DMS79 (cell line): ENCODE data around the gene GPER1.

ENCODE experiments used
- DNase-seq: peaks from one replicate; lab custom pipeline; 2025; lab: John Stamatoyannopoulos, UW

The GPER1 gene

GRCh38 chr7:1090236-1090635, 2.3 kb downstream of the GPER1 start:
- no peak for DNase-seq

GRCh38 chr7:1090686-1091643, 3.1 kb downstream of the GPER1 start:
- DNase-seq: no peak

GRCh38 chr7:1091644-1092027, 3.7 kb downstream of the GPER1 start:
- DNase-seq: no peak

GRCh38 chr7:1092161-1092632, 4.3 kb downstream of the GPER1 start:
- DNase-seq: no peak

GRCh38 chr7:1092806-1093501, 5.0 kb downstream of the GPER1 start:
- no peak for DNase-seq

- DNase-seq: no peak
Observed at GRCh38 chr7:1093502-1093843, 5.6 kb downstream of the GPER1 start.

- DNase-seq: peak; percentile 6
Observed at GRCh38 chr7:1093916-1094508, 6.1 kb downstream of the GPER1 start.

- DNase-seq: no peak
Observed at GRCh38 chr7:1094870-1095269, 7.0 kb downstream of the GPER1 start.

GRCh38 chr7:1095621-1096155, 7.8 kb downstream of the GPER1 start:
- no peak for DNase-seq

GRCh38 chr7:1096156-1097119, 8.5 kb downstream of the GPER1 start:
- DNase-seq: peak; percentile 24

GRCh38 chr7:1097120-1097504, 9.2 kb downstream of the GPER1 start:
- DNase-seq: no peak

GRCh38 chr7:1098243-1099153, 10.6 kb downstream of the GPER1 start:
- DNase-seq: no peak

- no peak for DNase-seq
Observed at GRCh38 chr7:1099154-1099542, 11.2 kb downstream of the GPER1 start.

GRCh38 chr7:1099637-1100036, 11.7 kb downstream of the GPER1 start:
- no peak for DNase-seq

GRCh38 chr7:1100386-1100785, 12.5 kb downstream of the GPER1 start:
- DNase-seq: no peak

GRCh38 chr7:1100834-1101562, 13.1 kb downstream of the GPER1 start:
- DNase-seq: no peak

GRCh38 chr7:1101563-1102431, 13.9 kb downstream of the GPER1 start:
- DNase-seq: no peak

- no peak for DNase-seq
Observed at GRCh38 chr7:1103009-1103788, 15.3 kb downstream of the GPER1 start.
